Measurements from ENCODE around the gene CXCR5.
A peak's percentile ranks its signal among the peaks of the same experiment; 100 is the strongest.

CXCR5 gene

GRCh38 chr11:118877487-118878162 is 6.1 kb upstream of the CXCR5 start:
- DNase-seq = no peak

GRCh38 chr11:118878163-118878563 is 5.5 kb upstream of the CXCR5 start:
- DNase-seq = peak; percentile 59

- DNase-seq = no peak
These were observed 2.5 kb upstream of the CXCR5 start for GRCh38 chr11:118881228-118881627.

GRCh38 chr11:118882491-118882890 is 1.2 kb upstream of the CXCR5 start:
- DNase-seq = no peak

DNA sequence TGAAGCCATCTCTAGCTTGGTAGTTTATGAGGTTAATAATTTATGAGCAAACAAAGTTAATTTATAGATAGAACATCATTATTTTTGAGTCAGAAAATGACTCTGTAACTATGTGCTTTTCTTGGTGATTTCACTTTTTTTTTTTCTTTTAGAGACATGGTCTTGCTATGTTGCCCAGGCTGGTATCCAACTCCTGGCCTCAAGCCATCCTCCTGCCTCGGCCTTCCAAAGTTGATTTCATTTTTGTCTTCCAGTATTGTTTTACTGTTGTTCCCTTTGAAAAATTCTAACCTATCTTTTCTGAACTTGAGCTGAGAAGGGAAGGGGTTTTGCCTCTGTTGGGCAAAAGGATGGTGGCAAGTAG is 706 bp upstream of the CXCR5 start:
- DNase-seq = no peak

DNA sequence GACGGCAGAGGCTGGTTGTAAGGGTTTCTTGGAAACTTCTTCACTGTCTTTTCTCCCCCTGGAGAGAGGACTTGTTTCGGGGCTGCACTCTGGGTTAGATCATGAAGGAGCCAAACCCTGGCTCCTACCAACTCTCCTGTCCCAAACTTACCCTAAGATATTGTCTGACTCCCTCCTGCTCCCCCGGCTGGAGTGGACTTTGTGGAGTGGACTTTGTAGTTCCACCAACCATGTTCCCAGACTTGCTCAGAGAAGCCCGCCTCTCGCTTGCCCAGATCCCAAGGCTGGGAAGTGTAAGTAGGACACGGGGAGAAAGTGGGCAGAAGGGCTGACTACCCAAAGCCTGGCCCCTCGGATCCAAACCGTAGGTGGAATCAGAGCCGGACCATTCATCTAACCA is 1.2 kb downstream of the CXCR5 start:
- no peak for DNase-seq

DNA sequence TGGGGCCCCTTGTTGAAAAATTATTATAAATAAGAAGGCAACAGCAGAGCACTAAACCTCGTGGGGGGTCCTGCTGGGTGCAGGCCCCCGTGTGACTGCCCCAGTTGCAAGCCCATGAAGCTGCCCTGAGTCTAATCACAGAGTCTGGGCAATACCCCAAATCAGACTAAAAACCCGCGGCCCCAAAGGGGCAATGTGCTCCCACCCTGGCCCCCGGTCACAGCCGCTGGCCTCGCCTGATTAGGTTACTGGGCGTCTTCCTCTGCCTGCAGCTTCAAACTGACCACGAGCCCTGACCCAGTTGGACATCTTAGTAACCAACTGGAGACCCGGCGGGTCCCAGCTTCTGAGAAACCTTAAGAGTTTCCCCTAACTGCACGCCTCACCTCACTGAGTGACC is 1.6 kb downstream of the CXCR5 start:
- DNase-seq = no peak

DNA sequence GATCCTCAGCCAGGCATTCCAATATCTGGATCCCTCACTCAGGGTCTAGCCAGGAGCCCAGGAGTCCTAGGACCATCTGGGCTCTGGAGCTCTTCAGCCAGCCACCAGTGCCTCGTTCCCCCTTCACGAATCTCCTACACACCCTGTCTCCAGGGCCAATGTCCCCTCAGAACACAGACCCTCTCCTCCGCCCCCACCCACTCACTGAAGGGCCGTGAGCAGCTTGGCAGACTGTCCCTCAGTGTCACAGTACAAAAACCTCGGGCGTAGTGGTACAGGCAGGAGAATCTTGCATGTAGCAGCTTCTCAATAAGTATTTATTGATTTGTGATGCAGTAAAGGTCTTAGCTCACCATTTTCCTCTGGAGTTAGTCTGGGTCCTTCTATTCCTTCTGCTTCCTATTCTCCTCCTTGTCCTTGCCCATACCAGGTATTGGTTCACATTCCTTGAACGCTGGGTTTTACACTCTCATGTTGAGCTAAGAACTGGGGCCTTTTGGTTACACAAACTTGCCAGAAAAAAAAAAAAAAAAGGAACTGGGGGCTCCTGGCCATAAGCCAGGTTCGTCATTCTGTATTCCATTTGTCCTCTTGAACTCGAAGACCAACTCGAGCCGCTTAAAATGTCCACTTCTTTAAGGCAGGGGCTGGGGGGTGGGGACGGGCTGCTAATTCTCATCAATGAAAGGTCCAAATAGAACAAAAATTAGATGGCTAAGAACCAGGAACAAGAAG is 2.3 kb downstream of the CXCR5 start:
- DNase-seq = no peak

DNA sequence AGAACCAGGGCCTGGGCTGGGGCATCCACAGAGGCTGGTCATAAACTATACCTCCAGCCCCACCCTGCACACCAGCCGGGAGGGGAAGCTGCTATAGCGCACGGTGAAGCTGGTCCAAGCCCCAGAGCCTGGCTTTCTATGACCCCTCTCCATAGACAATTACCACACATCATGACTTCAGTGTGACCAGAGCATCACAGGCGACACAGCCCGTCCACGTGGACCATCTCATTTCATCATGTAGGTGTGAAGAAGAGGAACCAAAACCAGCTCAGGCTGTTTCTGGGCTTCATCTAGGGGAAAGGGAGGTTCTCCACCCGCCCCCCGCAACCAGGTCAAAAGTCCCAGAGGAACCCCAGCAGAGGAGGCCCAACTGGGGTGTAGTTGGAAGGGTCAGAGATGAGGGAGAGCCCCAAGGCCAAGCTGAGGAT is 3.0 kb downstream of the CXCR5 start:
- no peak for DNase-seq

- DNase-seq = no peak
These were observed 3.5 kb downstream of the CXCR5 start for GRCh38 chr11:118887206-118887605.

GRCh38 chr11:118888398-118888797 is 4.7 kb downstream of the CXCR5 start:
- DNase-seq = no peak

- no peak for DNase-seq
These were observed 6.1 kb downstream of the CXCR5 start for GRCh38 chr11:118889797-118890196.

GRCh38 chr11:118892514-118892913 is 8.8 kb downstream of the CXCR5 start:
- DNase-seq = peak; percentile 76

- DNase-seq = no peak
These were observed 9.3 kb downstream of the CXCR5 start for GRCh38 chr11:118892964-118893363.

GRCh38 chr11:118893662-118894061 is 10.0 kb downstream of the CXCR5 start:
- DNase-seq = no peak

DNA sequence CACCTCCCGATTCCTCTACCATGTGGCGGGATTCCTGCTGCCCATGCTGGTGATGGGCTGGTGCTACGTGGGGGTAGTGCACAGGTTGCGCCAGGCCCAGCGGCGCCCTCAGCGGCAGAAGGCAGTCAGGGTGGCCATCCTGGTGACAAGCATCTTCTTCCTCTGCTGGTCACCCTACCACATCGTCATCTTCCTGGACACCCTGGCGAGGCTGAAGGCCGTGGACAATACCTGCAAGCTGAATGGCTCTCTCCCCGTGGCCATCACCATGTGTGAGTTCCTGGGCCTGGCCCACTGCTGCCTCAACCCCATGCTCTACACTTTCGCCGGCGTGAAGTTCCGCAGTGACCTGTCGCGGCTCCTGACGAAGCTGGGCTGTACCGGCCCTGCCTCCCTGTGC is 10.5 kb downstream of the CXCR5 start:
- no peak for DNase-seq

- DNase-seq = peak; percentile 82
These were observed 11.7 kb downstream of the CXCR5 start for GRCh38 chr11:118895093-118896039.

- DNase-seq = no peak
These were observed 12.8 kb downstream of the CXCR5 start for GRCh38 chr11:118896472-118896913.

GRCh38 chr11:118896921-118897591 is 13.4 kb downstream of the CXCR5 start:
- no peak for DNase-seq

- DNase-seq = no peak
These were observed 14.1 kb downstream of the CXCR5 start for GRCh38 chr11:118897721-118898310.

- DNase-seq = no peak
These were observed 15.0 kb downstream of the CXCR5 start for GRCh38 chr11:118898400-118899295.
